ENCODE results near the gene TYMP. TPM values are rescaled to one million over a fixed set of nuclear protein-coding genes. Genes with fewer than 3 reads are reported as not detected.

TYMP gene
- total and polyA plus RNA-seq, 2 of the 8 experiments (the other 6 are each of a cell fraction or from before 2014, with no cell fraction given) = 0.43 to 0.48 TPM

- H4K91ac ChIP-seq (replicated peaks; ENCODE audit: insufficient read length, low read length) = no peak overlapping the region
- H2BK120ac ChIP-seq (replicated peaks; ENCODE audit: low read depth, low read length) = no peak overlapping the region
- H2BK20ac ChIP-seq (ENCODE audit: low read length) = no peak overlapping the region
- DNase-seq (ENCODE audit: low read depth in 1 of 2, low spot score in 2 of 2) (no peak), FAIRE-seq (no peak)
- no peak overlapping the region for H3K14ac ChIP-seq (ENCODE audit: insufficient read length)
- 0 out of 7 replicates have a peak overlapping the region, but pooled peaks of 1 of the 4 experiments have one; percentile 32 for H3K9ac ChIP-seq (replicated peaks in 1 of 4; ENCODE audit: extremely low read depth in 1 of 4, low read depth in 3 of 4, low read length in 3 of 4)
- ChIA-PET CTCF (ENCODE audit: partially characterized antibody) (interaction anchor here (0.9 to 2.2 kb wide), 6 partner anchors 13 to 150 kb away, joined by 3 to 12 read pairs (median 3); partner anchors contain the start of gene SYCE3), POLR2A (ENCODE audit: partially characterized antibody) (interaction anchor here (1.0 to 1.2 kb wide), 2 partner anchors 25 to 37 kb away, joined by 3 to 4 read pairs; partner anchors contain the start of gene SCO2)
- H2BK5ac ChIP-seq (ENCODE audit: low read depth, low read length) = no peak overlapping the region
- no peak overlapping the region for H3K4me2 ChIP-seq (ENCODE audit: insufficient read depth in 1 of 2, low read depth in 2 of 2, low read length in 2 of 2)
- no peaks in the 10 kb centered on the region for H3K79me1 ChIP-seq (ENCODE audit: low read depth, low read length)
- 86% methylated on average over 8 of the region's 8 CpGs; no CpG with 5 or more reads in 1 of the 2 experiments for WGBS, 2 experiments (ENCODE audit: extremely low coverage in 1 of 2, insufficient coverage in 1 of 2, insufficient read length in 1 of 2, insufficient replicate concordance in 2 of 2, low coverage in 1 of 2, low lambda C conversion rate in 2 of 2, missing lambda C conversion rate in 1 of 2)
- no peak overlapping the region for H3K18ac ChIP-seq (ENCODE audit: extremely low read depth, low read length)
- no peaks in the 10 kb centered on the region for H3K36me3 ChIP-seq (ENCODE audit: control insufficient read depth in 2 of 4, insufficient read depth in 4 of 4, low read length in 3 of 4)
- no peaks in the 10 kb centered on the region for H4K20me1 ChIP-seq (replicated peaks in 1 of 2; ENCODE audit: control insufficient read depth in 1 of 2, insufficient read depth in 2 of 2, low read length in 2 of 2)
- no peak overlapping the region for H2AFZ ChIP-seq (ENCODE audit: low read length)
- H4K5ac ChIP-seq (ENCODE audit: insufficient read length, low read depth, low read length) = no peak overlapping the region
- no peak overlapping the region for H3K27ac ChIP-seq (ENCODE audit: low read depth, low read length)
- no peak overlapping the region for H2AK5ac ChIP-seq (ENCODE audit: low read depth, low read length)
- no peaks in the 10 kb centered on the region for H3K79me2 ChIP-seq (ENCODE audit: control insufficient read depth in 1 of 2, insufficient read depth in 2 of 2, low read length in 2 of 2)
- no peak overlapping the region for H2BK12ac ChIP-seq (ENCODE audit: low read depth, low read length)
- no peak overlapping the region for H3K4ac ChIP-seq (replicated peaks; ENCODE audit: insufficient read length, low read depth, low read length)
- H3K9me3 ChIP-seq (ENCODE audit: insufficient read depth in 2 of 2, low read depth in 1 of 2, low read length in 1 of 2) = no peaks in the 10 kb centered on the region
- no peak overlapping the region for H3K4me3 ChIP-seq (ENCODE audit: extremely low read depth in 1 of 4, insufficient read depth in 2 of 4, low read depth in 3 of 4, low read length in 4 of 4)
- H3K23ac ChIP-seq (ENCODE audit: insufficient read length) = no peak overlapping the region
- no peaks in the 10 kb centered on the region for H3K23me2 ChIP-seq (ENCODE audit: low read depth, low read length)
- H3K56ac ChIP-seq (replicated peaks; ENCODE audit: insufficient read length, low read depth, low read length) = no peak overlapping the region
- peaks cover 0 to 3% (median under 1%) of the 10 kb centered on the region in 4 experiments; a peak in 3 of 7 replicates for H3K27me3 ChIP-seq (replicated peaks in 1 of 4; ENCODE audit: control insufficient read depth in 3 of 4, extremely low read depth in 1 of 4, insufficient read depth in 3 of 4, low read length in 3 of 4)
- no peak overlapping the region for H2BK15ac ChIP-seq (ENCODE audit: low read length)
- H4K8ac ChIP-seq (ENCODE audit: extremely low read depth, insufficient read depth, low read length) = no peak overlapping the region
- H3K4me1 ChIP-seq (replicated peaks in 1 of 4; ENCODE audit: control insufficient read depth in 3 of 4, insufficient read depth in 4 of 4, low read length in 3 of 4) = peaks cover 0 to 5% (median 1%) of the 10 kb centered on the region in 4 experiments; a peak in 2 of 7 replicates
- TF ChIP-seq KDM5A (IDR thresholded peaks at IDR 0.05; ENCODE audit: low read length) (no peak), ATF3 (IDR thresholded peaks at IDR 0.05; ENCODE audit: insufficient read depth, low read depth, low read length) (no peak), ATF2 (IDR thresholded peaks at IDR 0.05; ENCODE audit: low read length) (no peak), POU5F1 (IDR thresholded peaks at IDR 0.05; ENCODE audit: low read depth, low read length) (no peak), GTF2F1 (IDR thresholded peaks at IDR 0.05; ENCODE audit: borderline replicate concordance, low read depth, low read length) (no peak), ASH2L (IDR thresholded peaks at IDR 0.05; ENCODE audit: low read length) (no peak), RBBP5 (IDR thresholded peaks at IDR 0.05; ENCODE audit: borderline replicate concordance, low read depth, low read length) (no peak), TCF12 (IDR thresholded peaks at IDR 0.05; ENCODE audit: low read depth, low read length) (no peak), EGR1 (IDR thresholded peaks at IDR 0.05; ENCODE audit: borderline replicate concordance, low read depth, low read length) (no peak), RNF2 (IDR thresholded peaks at IDR 0.05; ENCODE audit: borderline replicate concordance, low read depth, low read length, missing control alignments, poor library complexity, severe bottlenecking) (no peak)
- TF ChIP-seq, protein P1, sequence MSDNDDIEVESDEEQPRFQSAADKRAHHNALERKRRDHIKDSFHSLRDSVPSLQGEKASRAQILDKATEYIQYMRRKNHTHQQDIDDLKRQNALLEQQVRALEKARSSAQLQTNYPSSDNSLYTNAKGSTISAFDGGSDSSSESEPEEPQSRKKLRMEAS (IDR thresholded peaks at IDR 0.05) = no peak
Measured at GRCh38 chr22:50550395-50550794, 20.6 kb upstream of the TYMP start.
